Stomach (tissue), 9 donors: ENCODE results near the gene TAS1R3. TPM values are rescaled to one million over a fixed set of nuclear protein-coding genes. Genes with fewer than 3 reads are reported as not detected.

Experiments
- DNase-seq, 2 donors: peaks; one replicate each; pipeline versions ENCODE4 v3.0.0 to v3.0.0-alpha.2; 2013 to 2019
- H3K27ac ChIP-seq, 5 donors: fragments of 200-600 bp in 4 of 5; sonication (generic) in 4 of 5; one replicate each; pipeline ENCODE4 v1.5.1; 2013 to 2019; ENCODE audit warnings: mild to moderate bottlenecking in 1 of 5, moderate library complexity in 1 of 5
- H3K27me3 ChIP-seq, 3 donors: fragments of 200-600 bp; sonication (generic); one replicate each; pipeline ENCODE4 v1.5.1; 2017 to 2019; ENCODE audit warnings: mixed run types in 1 of 3
- H3K36me3 ChIP-seq, 4 donors: fragments of 200-600 bp; sonication (generic); 1 replicate in 3 of 4; 2 replicates in 1 of 4; pipeline ENCODE4 v1.5.1; 2016 to 2019
- H3K4me1 ChIP-seq, 4 donors: fragments of 200-600 bp; sonication (generic); one replicate each; pipeline ENCODE4 v1.5.1; 2016 to 2019
- H3K4me3 ChIP-seq, 4 donors: fragments of 200-600 bp; sonication (generic) in 3 of 4; one replicate each; pipeline ENCODE4 v1.5.1; 2016 to 2019; ENCODE audit warnings: mild to moderate bottlenecking in 1 of 4
- H3K9me3 ChIP-seq, 4 donors: fragments of 200-600 bp; sonication (generic); one replicate each; pipeline ENCODE4 v1.5.1; 2016 to 2019
- EP300 ChIP-seq: sonication (generic); formaldehyde crosslinking; IDR thresholded peaks from one replicate; pipeline ENCODE4 v1.6.1; 2017; ENCODE audit warnings: antibody characterized with exemption
- POLR2A ChIP-seq, 4 donors: fragments of 450-650 bp; IDR thresholded peaks; one replicate each; pipeline ENCODE4 v1.6.1; 2016; ENCODE audit warnings: antibody characterized with exemption in 4 of 4, control low read depth in 2 of 4, mild to moderate bottlenecking in 1 of 4, moderate library complexity in 1 of 4
- POLR2AphosphoS5 ChIP-seq, 3 donors: sonication (generic); formaldehyde crosslinking; IDR thresholded peaks; one replicate each; pipeline ENCODE4 v1.6.1; 2016; ENCODE audit warnings: antibody characterized with exemption in 3 of 3
- WGBS, 5 donors: extraction: QIAGEN DNeasy Blood & Tissue Kit in 3 of 5; methylation state at CpG; one replicate each; pipeline versions ENCODE4 v1.1.5 to v1.1.7; 2013 to 2018; 5-methylcytosine and 5-hydroxymethylcytosine counted together
- intact Hi-C: fragments of 100-400 bp; cut with DNase I; formaldehyde crosslinking; loops from one replicate; pipeline ENCODE4 v1.15.1; 2023; ENCODE audit warnings: low total_unique reads
- polyA plus RNA-seq, 3 donors: library from polyadenylated mRNA; stranded (reverse); fragments of 200-250 nt; gene quantifications; one replicate each; pipeline ENCODE4 v1.2.3, GENCODE V29; 2013
- total RNA-seq, 5 donors: library from RNA; depleted of rRNA; stranded (reverse); fragments of >200 nt; gene quantifications; one replicate each; pipeline versions ENCODE4 v1.1.0 to v1.2.3, GENCODE V29; 2014 to 2016
- TF ChIP-seq, protein P1 (sequence below), 7 experiments: fragments of 450-650 bp in 4 of 7; fragments of 200-600 bp in 3 of 7; sonication (generic) in 3 of 7; IDR thresholded peaks; one replicate each; pipeline ENCODE4 v1.5.1; 2016 to 2019; ENCODE audit warnings: antibody characterized with exemption in 7 of 7, control low read depth in 2 of 7, mild to moderate bottlenecking in 1 of 7
- donor health status: healthy with polysubstance abuse.
- donor health status: Bipolar disorder and iron deficiency.
- donor health status: healthy.

Gene TAS1R3
- total and polyA plus RNA-seq, 8 donors, result 0.10 to 11.7 (median 0.37) TPM; not detected in 3

- Histone ChIP-seq H3K4me3 (peak overlapping the region in 1 of 4 donors; percentile 25), H3K27me3 (no peaks in the 10 kb centered on the region), H3K36me3 (peaks cover 0 to 25% (median 15%) of the 10 kb centered on the region in 4 donors), H3K9me3 (no peaks in the 10 kb centered on the region), H3K27ac (no peak overlapping the region), H3K4me1 (peaks cover 29 to 45% (median 42%) of the 10 kb centered on the region in 4 donors)
- WGBS, 5 donors, result 56 to 73% (median 65%) methylated on average over 11 to 12 of the region's 12 CpGs
- TF ChIP-seq POLR2AphosphoS5 (IDR thresholded peaks at IDR 0.05) (no peak), EP300 (no peak), POLR2A (IDR thresholded peaks at IDR 0.05) (no peak)
- TF ChIP-seq, protein P1, sequence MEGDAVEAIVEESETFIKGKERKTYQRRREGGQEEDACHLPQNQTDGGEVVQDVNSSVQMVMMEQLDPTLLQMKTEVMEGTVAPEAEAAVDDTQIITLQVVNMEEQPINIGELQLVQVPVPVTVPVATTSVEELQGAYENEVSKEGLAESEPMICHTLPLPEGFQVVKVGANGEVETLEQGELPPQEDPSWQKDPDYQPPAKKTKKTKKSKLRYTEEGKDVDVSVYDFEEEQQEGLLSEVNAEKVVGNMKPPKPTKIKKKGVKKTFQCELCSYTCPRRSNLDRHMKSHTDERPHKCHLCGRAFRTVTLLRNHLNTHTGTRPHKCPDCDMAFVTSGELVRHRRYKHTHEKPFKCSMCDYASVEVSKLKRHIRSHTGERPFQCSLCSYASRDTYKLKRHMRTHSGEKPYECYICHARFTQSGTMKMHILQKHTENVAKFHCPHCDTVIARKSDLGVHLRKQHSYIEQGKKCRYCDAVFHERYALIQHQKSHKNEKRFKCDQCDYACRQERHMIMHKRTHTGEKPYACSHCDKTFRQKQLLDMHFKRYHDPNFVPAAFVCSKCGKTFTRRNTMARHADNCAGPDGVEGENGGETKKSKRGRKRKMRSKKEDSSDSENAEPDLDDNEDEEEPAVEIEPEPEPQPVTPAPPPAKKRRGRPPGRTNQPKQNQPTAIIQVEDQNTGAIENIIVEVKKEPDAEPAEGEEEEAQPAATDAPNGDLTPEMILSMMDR (IDR thresholded peaks at IDR 0.05), result no peak
- peak in 1 of 2 donors; percentile 51 for DNase-seq
- intact Hi-C loops, result no loop called here
These were observed 40.3 kb downstream of the TAS1R3 start for GRCh38 chr1:1371364-1371745.

- no peak for TF ChIP-seq EP300
- TF ChIP-seq, protein P1 (IDR thresholded peaks at IDR 0.05), result peak in 5 of 7 experiments; percentile 80 to 98 (median 96)
- H3K27me3 ChIP-seq, result no peaks in the 10 kb centered on the region
- peaks cover 29 to 47% (median 43%) of the 10 kb centered on the region in 4 donors for H3K4me1 ChIP-seq
- H3K27ac ChIP-seq, result peak overlapping the region in 2 of 5 donors; percentile 32 to 49
- H3K36me3 ChIP-seq, result peaks cover 0 to 25% (median 15%) of the 10 kb centered on the region in 4 donors
- WGBS, 5 donors, result 31 to 42% (median 35%) methylated on average over 7 to 26 of the region's 26 CpGs
- intact Hi-C loops, result no loop called here
- no peaks in the 10 kb centered on the region for H3K9me3 ChIP-seq
- peak overlapping the region in 1 of 4 donors; percentile 25 for H3K4me3 ChIP-seq
- DNase-seq, result peak; percentile 78 to 85
These were observed 40.9 kb downstream of the TAS1R3 start for GRCh38 chr1:1371746-1372711.

- H3K4me1 ChIP-seq, result peaks cover 29 to 47% (median 43%) of the 10 kb centered on the region in 4 donors
- peaks cover 0 to 25% (median 15%) of the 10 kb centered on the region in 4 donors for H3K36me3 ChIP-seq
- 77 to 87% (median 83%) methylated on average over 16 to 26 of the region's 26 CpGs for WGBS, 5 donors
- H3K27ac ChIP-seq, result peak overlapping the region in 1 of 5 donors; percentile 90
- intact Hi-C loops, result no loop called here
- TF ChIP-seq EP300 (no peak), POLR2A (IDR thresholded peaks at IDR 0.05) (no peak), POLR2AphosphoS5 (IDR thresholded peaks at IDR 0.05) (no peak)
- TF ChIP-seq, protein P1 (IDR thresholded peaks at IDR 0.05), result no peak
- DNase-seq, result no peak
- H3K4me3 ChIP-seq, result peak overlapping the region in 2 of 4 donors; percentile 81 to 99
- no peaks in the 10 kb centered on the region for H3K9me3 ChIP-seq
- H3K27me3 ChIP-seq, result no peaks in the 10 kb centered on the region
These were observed 42.2 kb downstream of the TAS1R3 start for GRCh38 chr1:1373051-1373814.
